Fibroblast of the aortic adventitia (primary cell): Measurements from ENCODE around the gene UGT2A2. TPM values are rescaled to one million over a fixed set of nuclear protein-coding genes. Genes with fewer than 3 reads are reported as not detected.

ENCODE experiments used
- DNase-seq: peaks from one replicate; pipeline ENCODE4 v3.0.0-alpha.2; 2010; ENCODE audit warnings: low read depth
- H3K4me3 ChIP-seq: 2 replicates; pipeline ENCODE4 v1.5.1; 2011; ENCODE audit warnings: low read depth, mild to moderate bottlenecking, control low read depth, low read length, moderate library complexity
- CTCF ChIP-seq: IDR thresholded peaks from 2 replicates; pipeline ENCODE4 v1.5.1; 2011; ENCODE audit warnings: mild to moderate bottlenecking, low read length, control low read depth, inconsistent platforms; ENCODE audit not compliant: insufficient read depth
- total RNA-seq: library from RNA; depleted of rRNA; stranded (reverse); fragments of >200 nt; gene quantifications from 2 replicates; pipeline ENCODE4 v1.2.3, GENCODE V29; 2012; ENCODE audit warnings: low replicate concordance

UGT2A2 gene
- total RNA-seq, 1 donor, result not detected

DNA sequence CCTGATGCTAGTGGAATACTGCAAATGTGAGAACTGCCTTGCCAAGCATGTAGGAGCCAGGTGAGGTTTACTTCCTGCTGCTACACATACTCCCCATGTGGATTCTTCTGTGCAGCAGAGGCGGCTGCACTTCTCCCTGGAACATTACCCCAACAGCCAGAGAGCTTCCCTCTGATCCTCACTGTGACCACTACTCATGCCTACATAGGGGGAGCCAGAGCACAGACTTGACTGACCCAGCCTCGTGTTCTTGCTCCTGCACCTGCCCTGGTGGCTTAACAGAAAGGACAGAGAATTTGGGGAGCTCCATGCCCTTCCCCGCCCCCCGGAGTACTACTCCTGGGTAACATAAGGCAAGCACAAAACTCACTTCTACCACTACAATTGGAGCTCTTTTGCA, 38.4 kb downstream of the UGT2A2 start:
- no peak overlapping the region for H3K4me3 ChIP-seq
- DNase-seq, result no peak
- TF ChIP-seq CTCF, result no peak

- H3K4me3 ChIP-seq, result no peak overlapping the region
- DNase-seq, result no peak
- TF ChIP-seq CTCF, result no peak
These were observed 39.4 kb downstream of the UGT2A2 start for GRCh38 chr4:69600013-69600412.

DNA sequence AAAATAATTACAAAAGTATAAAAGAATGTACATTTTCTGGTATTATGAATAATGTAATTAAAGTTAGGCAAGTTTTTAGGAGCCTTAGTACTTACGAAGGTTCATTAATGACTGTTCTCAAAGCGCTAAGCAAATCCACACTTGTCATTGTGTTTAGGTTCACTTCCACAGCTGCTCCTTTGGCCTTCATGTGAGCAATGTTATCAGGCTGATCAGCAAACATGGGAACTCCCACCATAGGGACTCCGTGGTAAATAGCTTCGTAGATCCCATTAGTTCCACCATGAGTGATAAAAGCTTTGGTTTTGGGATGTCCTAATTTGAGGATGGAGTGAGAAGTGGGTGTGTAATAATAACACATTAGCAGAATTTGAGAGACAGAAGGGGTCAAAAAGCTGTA, 45.1 kb downstream of the UGT2A2 start:
- DNase-seq, result no peak
- no peak for TF ChIP-seq CTCF
- no peak overlapping the region for H3K4me3 ChIP-seq

DNA sequence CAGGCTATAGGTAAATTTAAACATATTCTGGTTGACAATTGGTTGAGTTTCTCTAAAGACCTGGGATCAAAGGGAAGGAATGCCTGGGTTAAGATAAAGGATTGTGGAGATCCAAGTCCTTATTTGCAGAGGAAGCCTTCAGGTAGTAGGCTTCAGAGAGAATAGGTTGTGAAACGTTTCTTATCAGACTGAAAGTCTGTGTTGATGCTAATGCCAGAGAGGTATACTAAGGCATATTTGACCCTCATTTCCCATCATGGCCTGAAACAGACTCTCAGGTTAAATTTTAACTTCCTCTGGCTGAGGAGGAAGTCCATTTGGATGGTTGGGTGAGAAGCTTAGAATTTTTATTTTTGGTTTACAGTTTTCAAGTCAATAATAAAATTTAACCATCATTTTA, 48.1 kb downstream of the UGT2A2 start:
- H3K4me3 ChIP-seq, result no peak overlapping the region
- no peak for DNase-seq
- TF ChIP-seq CTCF, result no peak

GRCh38 chr4:69589884-69590283, 49.6 kb downstream of the UGT2A2 start:
- no peak overlapping the region for H3K4me3 ChIP-seq
- no peak for TF ChIP-seq CTCF
- no peak for DNase-seq

GRCh38 chr4:69584135-69584534, 55.3 kb downstream of the UGT2A2 start:
- TF ChIP-seq CTCF, result no peak
- no peak for DNase-seq
- no peak overlapping the region for H3K4me3 ChIP-seq

DNA sequence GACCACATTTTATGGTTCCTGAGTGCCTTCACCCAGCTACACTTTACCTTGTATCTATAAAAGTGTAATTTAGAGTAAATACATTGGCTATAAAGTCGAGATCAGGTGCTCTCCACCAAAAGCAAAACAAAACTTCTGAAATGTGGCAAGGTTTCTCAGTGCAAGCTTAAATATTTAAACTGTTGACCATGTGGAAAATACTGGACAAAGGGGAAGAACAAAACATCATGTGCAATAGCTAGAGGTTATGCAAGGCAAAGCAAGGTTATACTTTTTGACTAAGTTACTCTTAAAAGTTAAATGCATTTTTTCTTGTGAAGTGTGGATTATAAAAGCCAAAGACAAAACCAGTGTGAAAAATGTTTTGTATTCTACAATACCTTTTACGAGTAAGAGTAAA, 55.9 kb downstream of the UGT2A2 start:
- TF ChIP-seq CTCF, result no peak
- DNase-seq, result no peak
- H3K4me3 ChIP-seq, result no peak overlapping the region
